Activated T-cell treated with anti-CD3 and anti-CD28 coated beads, Interleukin-2, amount 50 U/mL, for 4 hours (primary cell): ENCODE measurements around the gene KCNF1. TPM values are rescaled to one million over a fixed set of nuclear protein-coding genes. Genes with fewer than 3 reads are reported as not detected.
A peak's percentile ranks its signal among the peaks of the same experiment; 100 is the strongest.

Experiments used
- ATAC-seq, 2 donors: fragments of 200-7000 bp; cut with Tn5 transposase; one replicate each; pipeline ENCODE4 v1.10.0; 2021
- DNase-seq: peaks from one replicate; pipeline ENCODE4 v3.0.0-alpha.2; 2020
- H3K27me3 Mint-ChIP-seq: one replicate; pipeline ENCODE4 v1.8.0; 2021; ENCODE audit warnings: low read depth, mixed read lengths
- H3K36me3 Mint-ChIP-seq: one replicate; pipeline ENCODE4 v1.8.0; 2022; ENCODE audit warnings: mixed read lengths; ENCODE audit not compliant: insufficient read depth
- H3K4me1 Mint-ChIP-seq: one replicate; pipeline ENCODE4 v1.8.0; 2021; ENCODE audit warnings: low read depth, mixed read lengths
- H3K4me3 Mint-ChIP-seq: one replicate; pipeline ENCODE4 v1.8.0; 2021; ENCODE audit warnings: mild to moderate bottlenecking, moderate library complexity, mixed read lengths
- H3K9me3 Mint-ChIP-seq: one replicate; pipeline ENCODE4 v1.8.0; 2021; ENCODE audit warnings: mixed read lengths
- total RNA-seq, 3 donors: library from RNA; stranded (reverse); gene quantifications; one replicate each; pipeline ENCODE4 v1.2.1, GENCODE V29; 2021

Gene KCNF1
- total RNA-seq, 3 donors from 2014 or later = not detected

GRCh38 chr2:10905006-10905861 is 6.5 kb upstream of the KCNF1 start:
- H3K9me3 Mint-ChIP-seq = peaks cover 8% of the 10 kb centered on the region
- H3K4me3 Mint-ChIP-seq = no peak overlapping the region
- ATAC-seq (no peak), DNase-seq (no peak)
- H3K36me3 Mint-ChIP-seq = no peaks in the 10 kb centered on the region
- H3K4me1 Mint-ChIP-seq = no peaks in the 10 kb centered on the region
- H3K27me3 Mint-ChIP-seq = peaks cover 10% of the 10 kb centered on the region

- Mint-ChIP-seq H3K4me3 (no peak overlapping the region), H3K9me3 (peaks cover 8% of the 10 kb centered on the region), H3K27me3 (peaks cover 9% of the 10 kb centered on the region), H3K4me1 (peaks cover under 1% of the 10 kb centered on the region), H3K36me3 (no peaks in the 10 kb centered on the region)
- no peak for ATAC-seq
- DNase-seq = no peak
Measured at GRCh38 chr2:10905862-10906143, 5.9 kb upstream of the KCNF1 start.

GRCh38 chr2:10906926-10907625 is 4.7 kb upstream of the KCNF1 start:
- ATAC-seq = no peak
- H3K9me3 Mint-ChIP-seq = peaks cover 8% of the 10 kb centered on the region
- H3K36me3 Mint-ChIP-seq = no peaks in the 10 kb centered on the region
- peaks cover 4% of the 10 kb centered on the region for H3K4me1 Mint-ChIP-seq
- no peak overlapping the region for H3K4me3 Mint-ChIP-seq
- peaks cover 16% of the 10 kb centered on the region for H3K27me3 Mint-ChIP-seq
- no peak for DNase-seq

- Mint-ChIP-seq H3K9me3 (peaks cover 8% of the 10 kb centered on the region), H3K27me3 (peaks cover 24% of the 10 kb centered on the region), H3K36me3 (no peaks in the 10 kb centered on the region), H3K4me1 (peaks cover 6% of the 10 kb centered on the region), H3K4me3 (no peak overlapping the region)
- ATAC-seq = no peak
- DNase-seq = no peak
Measured at GRCh38 chr2:10908195-10908594, 3.5 kb upstream of the KCNF1 start.

GRCh38 chr2:10909050-10909995 is 2.4 kb upstream of the KCNF1 start:
- ATAC-seq (no peak), DNase-seq (no peak)
- peaks cover 31% of the 10 kb centered on the region for H3K27me3 Mint-ChIP-seq
- peaks cover 6% of the 10 kb centered on the region for H3K4me1 Mint-ChIP-seq
- no peaks in the 10 kb centered on the region for H3K36me3 Mint-ChIP-seq
- no peak overlapping the region for H3K4me3 Mint-ChIP-seq
- H3K9me3 Mint-ChIP-seq = peaks cover 4% of the 10 kb centered on the region

GRCh38 chr2:10909996-10910341 is 1.8 kb upstream of the KCNF1 start:
- DNase-seq = no peak
- H3K4me3 Mint-ChIP-seq = no peak overlapping the region
- H3K4me1 Mint-ChIP-seq = peaks cover 6% of the 10 kb centered on the region
- no peaks in the 10 kb centered on the region for H3K36me3 Mint-ChIP-seq
- H3K9me3 Mint-ChIP-seq = no peaks in the 10 kb centered on the region
- H3K27me3 Mint-ChIP-seq = peaks cover 36% of the 10 kb centered on the region
- ATAC-seq = no peak

- H3K9me3 Mint-ChIP-seq = no peaks in the 10 kb centered on the region
- H3K4me3 Mint-ChIP-seq = no peak overlapping the region
- H3K4me1 Mint-ChIP-seq = peaks cover 6% of the 10 kb centered on the region
- H3K27me3 Mint-ChIP-seq = peaks cover 39% of the 10 kb centered on the region
- H3K36me3 Mint-ChIP-seq = no peaks in the 10 kb centered on the region
- ATAC-seq = no peak
- DNase-seq = no peak
Measured at GRCh38 chr2:10910625-10911024, 1.1 kb upstream of the KCNF1 start.

- Mint-ChIP-seq H3K27me3 (peaks cover 39% of the 10 kb centered on the region), H3K4me1 (peaks cover 6% of the 10 kb centered on the region), H3K36me3 (no peaks in the 10 kb centered on the region), H3K4me3 (peak overlapping the region; percentile 47), H3K9me3 (no peaks in the 10 kb centered on the region)
- ATAC-seq (peak in 1 of 2 donors; percentile 7), DNase-seq (no peak)
Measured at GRCh38 chr2:10912076-10912731, 470 bp downstream of the KCNF1 start.

- Mint-ChIP-seq H3K36me3 (no peaks in the 10 kb centered on the region), H3K4me3 (peak overlapping the region; percentile 47), H3K4me1 (peaks cover 6% of the 10 kb centered on the region), H3K9me3 (no peaks in the 10 kb centered on the region), H3K27me3 (peaks cover 39% of the 10 kb centered on the region)
- no peak for DNase-seq
- ATAC-seq = no peak
Measured at GRCh38 chr2:10912796-10913455, 1.2 kb downstream of the KCNF1 start.

- Mint-ChIP-seq H3K4me1 (peaks cover 6% of the 10 kb centered on the region), H3K9me3 (no peaks in the 10 kb centered on the region), H3K27me3 (peaks cover 39% of the 10 kb centered on the region), H3K36me3 (no peaks in the 10 kb centered on the region), H3K4me3 (no peak overlapping the region)
- DNase-seq = no peak
- ATAC-seq = no peak
Measured at GRCh38 chr2:10913501-10914271, 2.0 kb downstream of the KCNF1 start.

- Mint-ChIP-seq H3K27me3 (peaks cover 39% of the 10 kb centered on the region), H3K36me3 (no peaks in the 10 kb centered on the region)
- DNase-seq = no peak
Measured at GRCh38 chr2:10914272-10914693, 2.5 kb downstream of the KCNF1 start.

GRCh38 chr2:10915236-10915635 is 3.5 kb downstream of the KCNF1 start:
- H3K27me3 Mint-ChIP-seq = peaks cover 35% of the 10 kb centered on the region
- no peaks in the 10 kb centered on the region for H3K9me3 Mint-ChIP-seq
- no peak for DNase-seq
- ATAC-seq = no peak
- H3K4me3 Mint-ChIP-seq = no peak overlapping the region
- H3K4me1 Mint-ChIP-seq = peaks cover 8% of the 10 kb centered on the region
- no peaks in the 10 kb centered on the region for H3K36me3 Mint-ChIP-seq

More at GRCh38 chr2:10914272-10914693, 2.5 kb downstream of the KCNF1 start:
- Mint-ChIP-seq H3K4me1 (peaks cover 6% of the 10 kb centered on the region), H3K4me3 (no peak overlapping the region), H3K9me3 (no peaks in the 10 kb centered on the region)
- no peak for ATAC-seq

- H3K36me3 Mint-ChIP-seq = no peaks in the 10 kb centered on the region
- H3K4me1 Mint-ChIP-seq = peaks cover 7% of the 10 kb centered on the region
- no peak overlapping the region for H3K4me3 Mint-ChIP-seq
- no peak for DNase-seq
- no peak for ATAC-seq
- no peaks in the 10 kb centered on the region for H3K9me3 Mint-ChIP-seq
- peaks cover 32% of the 10 kb centered on the region for H3K27me3 Mint-ChIP-seq
Measured at GRCh38 chr2:10915731-10916276, 4.1 kb downstream of the KCNF1 start.
